ENCODE data around the gene MNX1. TPM values are rescaled to one million over a fixed set of nuclear protein-coding genes. Genes with fewer than 3 reads are reported as not detected.
A peak's percentile ranks its signal among the peaks of the same experiment; 100 is the strongest.

The MNX1 gene
- total RNA-seq, 2 donors from 2014 or later = 14.3 to 39.6 TPM

DNA sequence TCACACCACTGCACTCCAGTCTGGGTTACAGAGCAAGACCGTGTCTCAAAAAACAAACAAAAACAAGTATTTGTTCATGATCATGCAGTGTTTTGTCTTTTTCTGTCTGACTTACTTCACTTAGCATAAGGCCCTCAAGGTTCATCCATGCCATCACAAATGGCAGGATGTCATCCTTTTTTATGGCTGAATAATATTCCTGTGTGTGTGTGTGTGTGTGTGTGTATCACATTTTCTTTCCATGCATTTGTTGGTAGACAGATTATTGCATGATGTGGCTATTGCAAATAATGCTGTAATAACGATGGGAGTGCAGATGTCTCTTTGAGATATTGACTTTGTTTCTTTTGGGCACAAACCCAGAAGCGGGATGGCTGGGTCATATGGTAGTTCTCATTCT, 14.3 kb upstream of the MNX1 start:
- Histone ChIP-seq H3K4me1 (peaks cover 28% of the 10 kb centered on the region), H3K9me3 (no peaks in the 10 kb centered on the region), H3K27ac (no peak overlapping the region), H3K4me3 (no peak overlapping the region), H3K27me3 (peaks cover 0 to 22% of the 10 kb centered on the region in 2 donors), H3K36me3 (replicated peaks in 1 of 2; ENCODE audit: insufficient read depth in 1 of 2, low read depth in 2 of 2) (no peaks in the 10 kb centered on the region)
- no peak for TF ChIP-seq POLR2A (IDR thresholded peaks at IDR 0.05)
- TF ChIP-seq, protein P1, sequence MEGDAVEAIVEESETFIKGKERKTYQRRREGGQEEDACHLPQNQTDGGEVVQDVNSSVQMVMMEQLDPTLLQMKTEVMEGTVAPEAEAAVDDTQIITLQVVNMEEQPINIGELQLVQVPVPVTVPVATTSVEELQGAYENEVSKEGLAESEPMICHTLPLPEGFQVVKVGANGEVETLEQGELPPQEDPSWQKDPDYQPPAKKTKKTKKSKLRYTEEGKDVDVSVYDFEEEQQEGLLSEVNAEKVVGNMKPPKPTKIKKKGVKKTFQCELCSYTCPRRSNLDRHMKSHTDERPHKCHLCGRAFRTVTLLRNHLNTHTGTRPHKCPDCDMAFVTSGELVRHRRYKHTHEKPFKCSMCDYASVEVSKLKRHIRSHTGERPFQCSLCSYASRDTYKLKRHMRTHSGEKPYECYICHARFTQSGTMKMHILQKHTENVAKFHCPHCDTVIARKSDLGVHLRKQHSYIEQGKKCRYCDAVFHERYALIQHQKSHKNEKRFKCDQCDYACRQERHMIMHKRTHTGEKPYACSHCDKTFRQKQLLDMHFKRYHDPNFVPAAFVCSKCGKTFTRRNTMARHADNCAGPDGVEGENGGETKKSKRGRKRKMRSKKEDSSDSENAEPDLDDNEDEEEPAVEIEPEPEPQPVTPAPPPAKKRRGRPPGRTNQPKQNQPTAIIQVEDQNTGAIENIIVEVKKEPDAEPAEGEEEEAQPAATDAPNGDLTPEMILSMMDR (IDR thresholded peaks at IDR 0.05) = no peak
- no peak for ATAC-seq
- intact Hi-C loops (cut with DNase I) = no loop called here
- no peak for DNase-seq
- 88 to 91% methylated on average over 3 of the region's 3 CpGs for WGBS, 2 donors

DNA sequence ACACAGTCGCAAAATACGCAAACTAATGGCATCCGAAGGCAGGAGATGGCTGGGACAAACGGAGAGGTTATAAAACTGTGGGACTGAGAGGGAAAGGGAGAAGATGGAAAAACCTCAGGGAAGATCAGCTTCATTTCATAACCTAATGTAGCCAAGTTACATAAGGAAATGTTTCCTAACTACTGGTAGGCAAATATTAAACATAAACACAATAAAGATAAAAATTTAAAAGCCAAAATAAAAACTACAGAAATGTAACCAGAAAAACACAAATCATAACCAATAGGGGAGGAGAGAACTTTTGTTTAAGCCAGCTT, 13.1 kb upstream of the MNX1 start:
- ATAC-seq (no peak), DNase-seq (no peak)
- Histone ChIP-seq H3K4me1 (peaks cover 31% of the 10 kb centered on the region), H3K27me3 (peaks cover 0 to 22% of the 10 kb centered on the region in 2 donors), H3K36me3 (replicated peaks in 1 of 2; ENCODE audit: insufficient read depth in 1 of 2, low read depth in 2 of 2) (no peaks in the 10 kb centered on the region), H3K4me3 (no peak overlapping the region), H3K9me3 (no peaks in the 10 kb centered on the region), H3K27ac (no peak overlapping the region)
- WGBS, 2 donors = 7 to 14% methylated on average over 4 of the region's 4 CpGs
- no peak for TF ChIP-seq POLR2A (IDR thresholded peaks at IDR 0.05)
- TF ChIP-seq, protein P1 (IDR thresholded peaks at IDR 0.05) = no peak
- intact Hi-C loops (cut with DNase I) = no loop called here

DNA sequence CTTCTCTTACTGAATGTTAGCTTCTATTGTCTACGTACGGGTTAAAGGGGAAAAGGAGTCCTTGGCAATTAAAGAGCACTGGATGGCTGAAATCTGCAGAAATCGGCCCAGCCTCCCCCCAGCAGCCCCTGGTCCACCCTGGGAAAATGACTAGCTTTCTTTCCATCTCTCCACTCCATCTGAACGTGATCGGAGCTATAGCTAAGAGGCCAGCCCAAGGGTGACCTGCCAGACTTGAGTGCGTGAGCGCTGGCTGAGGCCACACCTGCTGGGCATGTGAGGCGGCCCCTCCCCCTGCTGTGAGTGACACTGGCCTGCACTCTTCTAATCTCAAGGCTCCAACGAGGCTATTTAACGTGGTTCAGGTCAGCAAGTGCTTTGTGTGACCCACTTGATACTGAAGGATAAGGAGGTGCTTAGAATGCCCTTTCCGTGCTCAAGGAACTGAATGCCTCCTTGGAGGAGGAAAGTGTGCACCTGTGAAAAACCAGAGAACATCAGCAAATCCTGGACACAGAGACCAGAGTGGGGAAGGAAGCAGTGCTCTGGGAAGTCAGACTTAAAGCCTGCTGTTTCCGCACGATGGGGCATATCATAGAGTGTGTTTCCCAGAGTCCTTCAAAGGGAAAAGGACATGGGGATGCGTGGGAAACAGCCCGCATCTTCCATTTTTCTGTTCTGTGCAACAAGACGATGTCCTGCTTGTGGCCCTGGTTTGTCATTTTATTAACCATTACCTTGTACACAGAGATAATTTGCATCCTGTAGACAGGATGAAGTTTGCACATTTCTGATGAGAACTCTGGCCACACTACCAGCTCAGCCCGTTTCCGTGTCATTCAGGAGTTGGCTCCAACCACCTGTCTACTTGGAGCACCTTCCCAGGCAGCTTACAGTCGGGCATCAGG, 12.5 kb upstream of the MNX1 start:
- intact Hi-C loops (cut with DNase I) = no loop called here
- Histone ChIP-seq H3K9me3 (no peaks in the 10 kb centered on the region), H3K27me3 (peaks cover 0 to 22% of the 10 kb centered on the region in 2 donors), H3K36me3 (replicated peaks in 1 of 2; ENCODE audit: insufficient read depth in 1 of 2, low read depth in 2 of 2) (no peaks in the 10 kb centered on the region), H3K27ac (no peak overlapping the region), H3K4me1 (peaks cover 28% of the 10 kb centered on the region), H3K4me3 (no peak overlapping the region)
- DNase-seq (peak in 1 of 4 donors; percentile 47), ATAC-seq (no peak)
- TF ChIP-seq, protein P1 (IDR thresholded peaks at IDR 0.05) = no peak
- TF ChIP-seq POLR2A (IDR thresholded peaks at IDR 0.05) = no peak
- WGBS, 2 donors = 27 to 29% methylated on average over 19 of the region's 19 CpGs

DNA sequence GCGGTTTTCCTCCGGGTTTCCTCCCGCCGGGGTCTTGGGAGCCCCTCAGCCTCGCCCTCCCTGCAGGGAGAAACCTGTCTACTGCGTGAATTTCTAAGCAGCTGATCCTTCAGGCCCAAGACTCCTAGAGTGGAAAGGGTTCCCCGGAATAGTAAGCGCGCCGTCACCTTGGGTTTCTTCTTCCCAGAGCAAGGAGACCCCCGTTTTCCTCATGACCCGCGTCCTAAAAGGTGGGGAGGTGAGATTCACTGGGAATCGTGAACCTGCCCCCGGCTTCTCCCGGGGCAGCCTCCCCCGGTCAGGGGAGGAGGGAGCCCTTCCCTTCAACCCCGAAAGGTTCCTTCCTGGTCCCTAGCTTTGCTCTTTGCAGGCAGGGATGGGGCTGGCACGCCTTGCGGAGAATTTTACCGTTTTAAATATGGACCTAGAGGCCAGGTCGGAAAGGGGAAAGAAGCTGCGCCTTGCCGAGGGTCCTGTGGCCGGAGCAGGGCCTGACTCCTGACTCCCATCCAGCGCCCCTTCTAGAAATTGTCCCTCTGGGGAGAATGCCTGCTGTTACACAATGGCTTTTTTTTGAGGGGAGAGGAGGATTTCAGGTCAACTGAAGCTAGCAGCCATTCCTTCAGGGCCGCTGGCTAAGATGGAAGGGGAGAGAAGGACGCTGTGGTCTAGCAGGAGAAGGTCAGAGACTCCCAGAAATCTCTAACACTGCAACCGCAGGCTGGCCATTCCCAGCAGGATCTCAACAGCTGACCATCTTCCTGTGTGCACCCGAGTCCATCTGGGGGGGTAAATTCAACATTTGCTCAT, 11.6 kb upstream of the MNX1 start:
- no peaks in the 10 kb centered on the region for H3K9me3 ChIP-seq
- 60 to 67% methylated on average over 29 to 30 of the region's 30 CpGs for WGBS, 2 donors
- no peak overlapping the region for H3K27ac ChIP-seq
- intact Hi-C loops (cut with DNase I) = no loop called here
- DNase-seq (no peak), ATAC-seq (no peak)
- TF ChIP-seq, protein P1 (IDR thresholded peaks at IDR 0.05) = no peak
- no peak for TF ChIP-seq POLR2A (IDR thresholded peaks at IDR 0.05)
- no peaks in the 10 kb centered on the region for H3K36me3 ChIP-seq (replicated peaks in 1 of 2; ENCODE audit: insufficient read depth in 1 of 2, low read depth in 2 of 2)
- peaks cover 24% of the 10 kb centered on the region for H3K4me1 ChIP-seq
- no peak overlapping the region for H3K4me3 ChIP-seq
- H3K27me3 ChIP-seq = peaks cover 0 to 19% of the 10 kb centered on the region in 2 donors

Data from body of pancreas (tissue), 4 donors.